PC-3 (cell line): Measurements from ENCODE around the gene UBAC1. TPM values are rescaled to one million over a fixed set of nuclear protein-coding genes. Genes with fewer than 3 reads are reported as not detected.

Experiments used
- ATAC-seq: fragments of 200-7000 bp; cut with Tn5 transposase; 2 replicates; pipeline ENCODE4 v1.9.1; 2020; ENCODE audit warnings: mild to moderate bottlenecking, moderate library complexity
- BruUV-seq: library from RNA; stranded (reverse); fragments of 400-500 nt; replicated peaks from 2 replicates; lab custom pipeline; 2021; lab: Mats Ljungman, UMichigan
- CTCF ChIA-PET: fragments of 300-600 bp; sonication (Branson Sonifier 250); formaldehyde crosslinking; loops from one replicate; lab custom pipeline; 2022; ENCODE audit warnings: antibody characterized with exemption; lab: Charles Lee
- POLR2A ChIA-PET: fragments of 300-600 bp; sonication (Branson Sonifier 250); formaldehyde crosslinking; loops from one replicate; lab custom pipeline; 2022; ENCODE audit warnings: antibody characterized with exemption; ENCODE audit not compliant: unreplicated experiment; lab: Charles Lee
- DNase-seq: peaks from one replicate; pipeline ENCODE4 v3.0.0-alpha.2; 2015
- H2AFZ ChIP-seq: fragments of 300-600 bp; sonication (generic); 2 replicates; pipeline ENCODE4 v1.6.0; 2016; ENCODE audit warnings: antibody characterized with exemption, low read length
- H3F3A ChIP-seq: fragments of 300-600 bp; sonication (generic); one replicate; pipeline ENCODE4 v1.6.0; 2017; ENCODE audit warnings: antibody characterized with exemption, low read length, control low read depth, mild to moderate bottlenecking; ENCODE audit not compliant: unreplicated experiment
- H3K27ac ChIP-seq: fragments of 300-600 bp; sonication (generic); 2 replicates; pipeline ENCODE4 v1.5.1; 2016; ENCODE audit warnings: mild to moderate bottlenecking, low read length
- H3K27me3 ChIP-seq: fragments of 300-600 bp; sonication (generic); 2 replicates; pipeline ENCODE4 v1.6.1; 2016; ENCODE audit warnings: low read length, mixed read lengths
- H3K36me3 ChIP-seq: fragments of 300-600 bp; sonication (generic); 2 replicates; pipeline ENCODE4 v1.6.1; 2016; ENCODE audit warnings: low read depth, mixed run types, low read length, mixed read lengths
- H3K4me1 ChIP-seq: fragments of 300-600 bp; sonication (generic); 2 replicates; pipeline ENCODE4 v1.5.1; 2016; ENCODE audit warnings: low read length; ENCODE audit not compliant: insufficient read depth
- H3K4me2 ChIP-seq: fragments of 300-600 bp; sonication (generic); 2 replicates; pipeline ENCODE4 v1.6.0; 2016; ENCODE audit warnings: low read length
- H3K4me3 ChIP-seq: fragments of 300-600 bp; sonication (generic); 2 replicates; pipeline ENCODE4 v1.5.1; 2016; ENCODE audit warnings: mild to moderate bottlenecking, low read length, mixed read lengths
- H3K79me2 ChIP-seq: fragments of 300-600 bp; sonication (generic); 2 replicates; pipeline ENCODE4 v1.6.1; 2017; ENCODE audit warnings: low read length, mixed read lengths
- H3K9ac ChIP-seq: fragments of 300-600 bp; sonication (generic); 2 replicates; pipeline ENCODE4 v1.6.0; 2016; ENCODE audit warnings: mild to moderate bottlenecking, low read length
- H3K9me2 ChIP-seq: fragments of 300-600 bp; sonication (generic); replicated peaks from 2 replicates; pipeline ENCODE4 v1.6.1; 2016; ENCODE audit warnings: mixed run types, low read length, mixed read lengths
- H3K9me3 ChIP-seq: fragments of 300-600 bp; sonication (generic); 2 replicates; pipeline ENCODE4 v1.6.1; 2016; ENCODE audit warnings: low read length, mixed read lengths
- H4K20me1 ChIP-seq: fragments of 300-600 bp; sonication (generic); 2 replicates; pipeline ENCODE4 v1.6.1; 2016; ENCODE audit warnings: low read length, mixed read lengths
- CTCF ChIP-seq: fragments of 300-600 bp; sonication (generic); conservative IDR thresholded peaks from 2 replicates; pipeline ENCODE4 v1.5.1; 2017; ENCODE audit warnings: antibody characterized with exemption, low read depth, mild to moderate bottlenecking, low read length
- EZH2 ChIP-seq: fragments of 300-600 bp; sonication (generic); IDR thresholded peaks from one replicate; pipeline ENCODE4 v1.6.1; 2017; ENCODE audit warnings: antibody characterized with exemption, mild to moderate bottlenecking, low read length; ENCODE audit not compliant: unreplicated experiment
- EZH2phosphoT487 ChIP-seq: fragments of 300-600 bp; sonication (generic); IDR thresholded peaks from 2 replicates; pipeline ENCODE4 v1.6.1; 2018; ENCODE audit warnings: mild to moderate bottlenecking, antibody characterized with exemption, low read length, borderline replicate concordance
- intact Hi-C: fragments of 100-400 bp; cut with micrococcal nuclease; formaldehyde crosslinking; loops from 2 replicates; pipeline ENCODE4 v1.9.0; 2023
- total RNA-seq: library from RNA; depleted of rRNA; stranded (reverse); fragments of >200 nt; gene quantifications from 2 replicates; pipeline ENCODE4 v1.2.3, GENCODE V29; 2014

UBAC1 gene
- total RNA-seq, 1 experiment from 2014 or later: 77.3 TPM

DNA sequence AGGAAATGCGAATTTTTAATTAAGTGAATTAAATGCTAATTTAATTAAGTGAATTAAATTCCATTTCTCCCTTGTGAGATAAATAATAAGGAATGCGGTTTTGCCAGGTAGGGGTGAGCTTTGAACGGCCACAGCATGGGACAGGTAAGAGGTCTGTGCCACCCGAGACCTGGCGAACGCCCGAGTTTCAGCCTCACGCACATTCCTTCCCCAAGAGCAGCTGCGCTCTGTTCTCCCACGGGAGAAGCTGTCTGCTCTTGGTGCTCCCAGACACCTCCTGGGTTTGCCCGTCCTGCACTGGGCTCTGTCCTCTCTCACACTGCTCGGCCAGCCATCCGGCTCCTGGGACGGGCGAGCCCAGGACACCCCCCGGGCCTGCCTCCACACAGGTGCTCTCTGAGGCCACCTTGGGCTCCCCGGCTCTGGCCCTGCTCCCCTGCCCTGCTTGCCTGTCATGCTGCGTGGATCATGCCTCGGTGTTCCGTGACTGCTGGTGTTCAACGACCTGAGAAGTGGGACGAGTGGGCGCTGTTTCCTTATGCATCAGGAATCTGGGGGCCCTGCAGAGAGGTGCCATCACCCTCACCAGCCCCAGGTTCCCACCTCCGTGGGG, 40.1 kb downstream of the UBAC1 start:
- H3K27me3 ChIP-seq: no peaks in the 10 kb centered on the region
- H3K4me3 ChIP-seq: no peak overlapping the region
- DNase-seq: no peak
- no peak overlapping the region for H3K27ac ChIP-seq
- intact Hi-C loops: no loop called here
- TF ChIP-seq CTCF (no peak), EZH2phosphoT487 (no peak), EZH2 (no peak)
- no peaks in the 10 kb centered on the region for H4K20me1 ChIP-seq
- no peaks in the 10 kb centered on the region for H3K79me2 ChIP-seq
- BruUV-seq: no TSS peak
- no peaks in the 10 kb centered on the region for H3K9me2 ChIP-seq
- peak; percentile 41 for ATAC-seq
- H3K9me3 ChIP-seq: no peaks in the 10 kb centered on the region
- no peaks in the 10 kb centered on the region for H3K4me1 ChIP-seq
- H3F3A ChIP-seq: no peaks in the 10 kb centered on the region
- H3K9ac ChIP-seq: no peak overlapping the region
- no peak overlapping the region for H3K4me2 ChIP-seq
- H3K36me3 ChIP-seq: peaks cover 2% of the 10 kb centered on the region; the same call in 1 of the 2 replicates
- CTCF ChIA-PET: interaction anchor here (0.6 kb wide), 1 partner anchor 90 kb away, joined by 9 read pairs; no protein-coding TSS in a partner anchor
- POLR2A ChIA-PET: no interaction called here
- H2AFZ ChIP-seq: no peak overlapping the region

DNA sequence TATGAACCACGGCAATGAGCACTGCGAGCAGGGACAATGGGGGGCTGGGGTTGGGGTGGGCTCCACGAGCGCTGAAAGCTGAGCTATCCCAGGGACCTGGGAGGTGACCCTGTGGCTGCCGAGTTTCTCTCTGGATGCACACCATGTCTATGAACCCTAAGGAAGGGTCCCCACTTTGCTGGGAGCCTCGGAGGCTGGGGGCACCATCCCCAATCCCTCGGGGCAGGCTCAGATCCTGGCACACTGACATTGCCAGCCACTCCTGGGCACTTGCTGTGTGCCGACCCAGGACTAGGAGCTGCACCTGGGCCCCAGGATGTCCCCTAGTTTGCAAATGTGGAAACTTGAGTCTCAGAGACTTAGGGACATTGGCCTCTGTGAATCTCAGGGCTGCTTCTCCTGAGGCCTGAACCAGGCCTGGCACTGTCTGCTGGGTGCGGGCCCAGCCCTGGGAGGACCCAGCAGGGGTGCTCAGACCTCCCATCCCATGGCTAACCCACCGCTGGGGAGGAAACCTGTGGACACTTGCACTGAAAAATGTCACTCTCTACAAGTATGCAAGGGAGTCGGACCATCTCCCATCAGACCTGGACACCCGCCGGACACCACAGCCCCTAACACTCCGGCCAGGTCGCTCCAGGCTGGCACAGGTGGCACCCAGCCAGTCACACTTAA, 40.8 kb downstream of the UBAC1 start:
- H3F3A ChIP-seq: no peaks in the 10 kb centered on the region
- H3K9me2 ChIP-seq: no peaks in the 10 kb centered on the region
- TF ChIP-seq EZH2: no peak
- no peak for TF ChIP-seq EZH2phosphoT487
- no peak for TF ChIP-seq CTCF
- H3K79me2 ChIP-seq: no peaks in the 10 kb centered on the region
- H3K27me3 ChIP-seq: no peaks in the 10 kb centered on the region
- CTCF ChIA-PET: no interaction called here
- ATAC-seq (peak; percentile 31), DNase-seq (no peak)
- peaks cover 9% of the 10 kb centered on the region for H3K36me3 ChIP-seq
- H3K4me2 ChIP-seq: no peak overlapping the region
- no peaks in the 10 kb centered on the region for H3K4me1 ChIP-seq
- no peak overlapping the region for H3K9ac ChIP-seq
- no TSS peak for BruUV-seq
- no peaks in the 10 kb centered on the region for H4K20me1 ChIP-seq
- POLR2A ChIA-PET: no interaction called here
- intact Hi-C loops: no loop called here
- H3K9me3 ChIP-seq: no peaks in the 10 kb centered on the region
- H3K27ac ChIP-seq: no peak overlapping the region
- no peak overlapping the region for H2AFZ ChIP-seq
- no peak overlapping the region for H3K4me3 ChIP-seq
